ENCODE results near the gene BIRC5.

DNA sequence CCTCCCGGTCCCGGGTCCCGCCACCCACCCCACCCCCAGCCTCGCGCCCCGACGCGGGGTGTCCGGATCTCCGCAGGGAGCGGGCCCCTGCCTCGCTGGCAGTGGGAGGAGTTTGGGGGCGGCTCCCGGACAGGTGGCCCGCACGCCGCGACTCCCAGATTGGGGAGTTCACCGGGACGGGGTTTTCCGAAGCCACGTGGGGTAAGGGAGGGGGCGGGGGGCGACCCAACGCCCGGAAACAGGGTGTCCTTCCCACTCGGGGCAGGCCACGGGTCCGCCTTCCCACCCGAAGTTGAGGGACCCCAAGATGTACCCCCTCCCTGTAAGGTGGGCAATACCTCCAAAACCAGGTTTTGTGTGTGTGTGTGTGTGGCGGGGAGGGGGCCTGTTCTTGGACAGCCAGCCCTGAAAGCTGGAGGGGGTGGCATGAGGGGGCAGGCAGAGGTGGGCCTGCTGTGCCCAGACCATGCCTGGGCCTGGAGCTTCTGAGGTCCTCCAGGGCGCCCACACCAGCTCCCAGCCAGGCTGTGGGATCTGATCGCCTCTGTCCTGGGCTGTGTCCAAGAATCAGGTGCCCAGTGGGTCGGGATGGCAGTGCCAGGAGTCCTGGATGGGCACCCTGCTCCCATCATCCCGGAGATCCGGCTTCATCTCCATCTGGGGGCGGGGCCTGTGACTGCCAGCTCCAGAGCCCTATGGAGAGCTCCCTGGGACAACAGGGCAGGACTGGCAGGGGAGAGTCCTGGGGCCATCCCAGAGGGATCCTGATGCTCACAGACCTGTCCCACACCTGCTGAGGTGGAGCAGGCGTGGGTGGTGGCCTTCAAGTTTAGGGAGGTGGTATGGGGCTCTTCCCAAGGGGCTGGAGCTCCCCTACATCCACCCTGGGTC, 44.9 kb upstream of the BIRC5 start:
- no peak for TF ChIP-seq POLR2AphosphoS5 (IDR thresholded peaks at IDR 0.05)
- TF ChIP-seq, protein P1, sequence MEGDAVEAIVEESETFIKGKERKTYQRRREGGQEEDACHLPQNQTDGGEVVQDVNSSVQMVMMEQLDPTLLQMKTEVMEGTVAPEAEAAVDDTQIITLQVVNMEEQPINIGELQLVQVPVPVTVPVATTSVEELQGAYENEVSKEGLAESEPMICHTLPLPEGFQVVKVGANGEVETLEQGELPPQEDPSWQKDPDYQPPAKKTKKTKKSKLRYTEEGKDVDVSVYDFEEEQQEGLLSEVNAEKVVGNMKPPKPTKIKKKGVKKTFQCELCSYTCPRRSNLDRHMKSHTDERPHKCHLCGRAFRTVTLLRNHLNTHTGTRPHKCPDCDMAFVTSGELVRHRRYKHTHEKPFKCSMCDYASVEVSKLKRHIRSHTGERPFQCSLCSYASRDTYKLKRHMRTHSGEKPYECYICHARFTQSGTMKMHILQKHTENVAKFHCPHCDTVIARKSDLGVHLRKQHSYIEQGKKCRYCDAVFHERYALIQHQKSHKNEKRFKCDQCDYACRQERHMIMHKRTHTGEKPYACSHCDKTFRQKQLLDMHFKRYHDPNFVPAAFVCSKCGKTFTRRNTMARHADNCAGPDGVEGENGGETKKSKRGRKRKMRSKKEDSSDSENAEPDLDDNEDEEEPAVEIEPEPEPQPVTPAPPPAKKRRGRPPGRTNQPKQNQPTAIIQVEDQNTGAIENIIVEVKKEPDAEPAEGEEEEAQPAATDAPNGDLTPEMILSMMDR (IDR thresholded peaks at IDR 0.05) = no peak

All from stomach (tissue), 4 donors.